RWPE2 (cell line): ENCODE measurements around the gene KCNJ1.
A peak's percentile ranks its signal among the peaks of the same experiment; 100 is the strongest.

ENCODE experiments used
- ATAC-seq: fragments of 200-7000 bp; cut with Tn5 transposase; 3 replicates; pipeline ENCODE4 v1.9.1; 2021; ENCODE audit warnings: low read depth
- DNase-seq: peaks from one replicate; pipeline ENCODE4 v3.0.0-alpha.2; 2020; ENCODE audit warnings: low spot score
- H3K27ac ChIP-seq: fragments of 450-650 bp; 2 replicates; pipeline ENCODE4 v1.5.1; 2017; ENCODE audit warnings: mild to moderate bottlenecking; ENCODE audit not compliant: poor library complexity, severe bottlenecking
- H3K27me3 ChIP-seq: fragments of 250-450 bp; sonication (Bioruptor Pico); 2 replicates; pipeline ENCODE4 v1.5.1; 2021; ENCODE audit warnings: mild to moderate bottlenecking, moderate library complexity; ENCODE audit not compliant: insufficient read depth, poor library complexity, severe bottlenecking
- H3K36me3 ChIP-seq: fragments of 250-450 bp; sonication (Bioruptor Pico); 2 replicates; pipeline ENCODE4 v1.5.1; 2020; ENCODE audit warnings: low read depth, mild to moderate bottlenecking, moderate library complexity
- H3K4me1 ChIP-seq: fragments of 250-450 bp; sonication (Bioruptor Pico); 2 replicates; pipeline ENCODE4 v1.5.1; 2021; ENCODE audit warnings: mild to moderate bottlenecking, moderate library complexity; ENCODE audit not compliant: insufficient read depth, poor library complexity, severe bottlenecking
- H3K4me3 ChIP-seq: fragments of 250-450 bp; sonication (Bioruptor Pico); 2 replicates; pipeline ENCODE4 v1.5.1; 2021; ENCODE audit warnings: mild to moderate bottlenecking, moderate library complexity; ENCODE audit not compliant: severe bottlenecking
- H3K9me3 ChIP-seq: fragments of 250-450 bp; sonication (Bioruptor Pico); 2 replicates; pipeline ENCODE4 v1.5.1; 2021; ENCODE audit warnings: mild to moderate bottlenecking, moderate library complexity; ENCODE audit not compliant: severe bottlenecking
- TF ChIP-seq, protein P1 (sequence below): fragments of 450-650 bp; IDR thresholded peaks from one replicate; pipeline ENCODE4 v1.5.1; 2017; ENCODE audit warnings: mild to moderate bottlenecking, moderate library complexity; ENCODE audit not compliant: poor library complexity, severe bottlenecking

The KCNJ1 gene

DNA sequence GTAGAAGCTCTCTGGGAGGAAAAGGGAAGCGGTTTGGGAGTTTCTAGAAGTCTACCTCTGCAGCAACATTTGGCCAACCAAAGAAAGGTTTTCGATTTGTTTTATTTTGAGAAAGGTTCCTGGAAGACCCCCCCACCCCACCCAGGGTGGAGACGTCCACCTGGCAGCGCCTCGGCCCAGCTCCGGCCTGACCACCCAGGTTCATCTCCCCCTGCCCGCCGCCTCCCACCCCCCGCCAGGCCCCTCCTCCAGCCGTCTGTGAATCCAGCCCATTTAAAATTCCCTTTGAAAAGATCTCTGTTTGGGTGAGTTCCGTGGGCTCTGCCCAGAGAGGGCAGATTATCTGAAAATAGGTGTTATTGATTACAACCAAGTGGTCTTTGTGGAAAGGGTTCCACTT lies 43.3 kb downstream of the KCNJ1 start:
- DNase-seq (no peak), ATAC-seq (no peak)
- Histone ChIP-seq H3K27ac (no peak overlapping the region), H3K27me3 (no peaks in the 10 kb centered on the region), H3K36me3 (no peaks in the 10 kb centered on the region), H3K4me3 (no peak overlapping the region), H3K9me3 (no peaks in the 10 kb centered on the region), H3K4me1 (no peaks in the 10 kb centered on the region)
- TF ChIP-seq, protein P1, sequence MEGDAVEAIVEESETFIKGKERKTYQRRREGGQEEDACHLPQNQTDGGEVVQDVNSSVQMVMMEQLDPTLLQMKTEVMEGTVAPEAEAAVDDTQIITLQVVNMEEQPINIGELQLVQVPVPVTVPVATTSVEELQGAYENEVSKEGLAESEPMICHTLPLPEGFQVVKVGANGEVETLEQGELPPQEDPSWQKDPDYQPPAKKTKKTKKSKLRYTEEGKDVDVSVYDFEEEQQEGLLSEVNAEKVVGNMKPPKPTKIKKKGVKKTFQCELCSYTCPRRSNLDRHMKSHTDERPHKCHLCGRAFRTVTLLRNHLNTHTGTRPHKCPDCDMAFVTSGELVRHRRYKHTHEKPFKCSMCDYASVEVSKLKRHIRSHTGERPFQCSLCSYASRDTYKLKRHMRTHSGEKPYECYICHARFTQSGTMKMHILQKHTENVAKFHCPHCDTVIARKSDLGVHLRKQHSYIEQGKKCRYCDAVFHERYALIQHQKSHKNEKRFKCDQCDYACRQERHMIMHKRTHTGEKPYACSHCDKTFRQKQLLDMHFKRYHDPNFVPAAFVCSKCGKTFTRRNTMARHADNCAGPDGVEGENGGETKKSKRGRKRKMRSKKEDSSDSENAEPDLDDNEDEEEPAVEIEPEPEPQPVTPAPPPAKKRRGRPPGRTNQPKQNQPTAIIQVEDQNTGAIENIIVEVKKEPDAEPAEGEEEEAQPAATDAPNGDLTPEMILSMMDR, result no peak

DNA sequence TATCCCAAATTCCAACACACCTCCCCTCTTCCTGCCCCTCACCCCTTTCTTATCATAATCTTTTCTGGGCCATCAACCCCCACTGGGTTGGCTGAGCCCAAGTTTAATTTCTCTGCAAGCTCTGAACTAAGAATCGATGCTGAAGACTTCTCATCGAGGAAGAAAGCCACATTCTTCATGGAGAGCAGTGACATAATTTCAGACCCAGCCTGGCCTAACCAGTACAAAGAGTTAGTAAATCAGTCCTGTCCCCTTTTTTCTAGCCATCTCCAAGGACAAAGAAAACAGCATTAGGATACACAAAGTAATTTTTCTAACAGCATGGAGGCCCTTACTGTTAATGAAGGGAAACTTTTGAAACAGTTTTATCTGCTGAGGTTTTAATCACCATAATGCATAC lies 45.0 kb downstream of the KCNJ1 start:
- Histone ChIP-seq H3K4me3 (no peak overlapping the region), H3K9me3 (no peaks in the 10 kb centered on the region), H3K27me3 (no peaks in the 10 kb centered on the region), H3K4me1 (no peaks in the 10 kb centered on the region), H3K27ac (no peak overlapping the region), H3K36me3 (no peaks in the 10 kb centered on the region)
- no peak for ATAC-seq
- no peak for DNase-seq
- TF ChIP-seq, protein P1, result no peak

DNA sequence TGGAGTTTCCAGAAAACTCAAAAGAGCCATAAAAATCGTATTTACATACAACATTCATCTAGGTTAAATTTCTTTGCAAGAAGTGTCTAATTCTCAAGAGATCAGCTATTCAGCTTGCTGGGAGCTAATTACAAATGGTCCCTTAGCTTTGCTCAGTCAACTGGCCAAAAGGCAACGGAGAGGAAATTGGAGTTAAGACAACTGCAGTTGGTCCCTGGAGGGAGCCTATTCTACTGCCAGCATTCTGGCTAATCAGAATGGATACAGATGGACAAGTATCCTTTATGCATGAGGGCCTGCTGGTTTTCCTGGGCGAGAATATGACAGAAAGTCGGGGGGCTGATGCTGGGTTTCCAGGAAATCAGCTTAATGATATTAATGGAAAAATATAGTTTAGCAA lies 45.5 kb downstream of the KCNJ1 start:
- Histone ChIP-seq H3K27me3 (no peaks in the 10 kb centered on the region), H3K4me1 (no peaks in the 10 kb centered on the region), H3K27ac (no peak overlapping the region), H3K4me3 (no peak overlapping the region), H3K9me3 (no peaks in the 10 kb centered on the region), H3K36me3 (no peaks in the 10 kb centered on the region)
- TF ChIP-seq, protein P1, result no peak
- DNase-seq (no peak), ATAC-seq (no peak)

DNA sequence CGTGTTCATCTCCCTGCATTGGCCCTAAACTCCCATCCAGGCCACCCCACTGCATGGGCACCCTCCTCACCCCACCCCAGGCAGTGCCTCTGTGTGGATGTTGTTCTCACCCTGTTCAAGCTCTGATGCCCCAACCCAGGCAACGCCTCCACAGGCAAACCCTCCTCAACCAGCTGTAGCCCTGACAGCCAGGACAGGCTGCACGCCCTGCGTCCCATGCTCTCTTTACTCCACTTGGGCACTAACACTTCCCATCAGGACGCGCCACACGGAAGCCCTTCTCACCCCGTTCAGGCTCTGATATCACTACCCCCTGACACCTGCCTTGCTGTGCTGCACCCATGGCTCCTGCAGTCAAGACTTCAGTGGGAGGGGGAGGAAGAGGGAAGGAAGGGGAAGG lies 47.9 kb downstream of the KCNJ1 start:
- Histone ChIP-seq H3K27ac (no peak overlapping the region), H3K36me3 (no peaks in the 10 kb centered on the region), H3K27me3 (no peaks in the 10 kb centered on the region), H3K9me3 (no peaks in the 10 kb centered on the region), H3K4me3 (no peak overlapping the region), H3K4me1 (no peaks in the 10 kb centered on the region)
- ATAC-seq (no peak), DNase-seq (no peak)
- TF ChIP-seq, protein P1, result no peak

DNA sequence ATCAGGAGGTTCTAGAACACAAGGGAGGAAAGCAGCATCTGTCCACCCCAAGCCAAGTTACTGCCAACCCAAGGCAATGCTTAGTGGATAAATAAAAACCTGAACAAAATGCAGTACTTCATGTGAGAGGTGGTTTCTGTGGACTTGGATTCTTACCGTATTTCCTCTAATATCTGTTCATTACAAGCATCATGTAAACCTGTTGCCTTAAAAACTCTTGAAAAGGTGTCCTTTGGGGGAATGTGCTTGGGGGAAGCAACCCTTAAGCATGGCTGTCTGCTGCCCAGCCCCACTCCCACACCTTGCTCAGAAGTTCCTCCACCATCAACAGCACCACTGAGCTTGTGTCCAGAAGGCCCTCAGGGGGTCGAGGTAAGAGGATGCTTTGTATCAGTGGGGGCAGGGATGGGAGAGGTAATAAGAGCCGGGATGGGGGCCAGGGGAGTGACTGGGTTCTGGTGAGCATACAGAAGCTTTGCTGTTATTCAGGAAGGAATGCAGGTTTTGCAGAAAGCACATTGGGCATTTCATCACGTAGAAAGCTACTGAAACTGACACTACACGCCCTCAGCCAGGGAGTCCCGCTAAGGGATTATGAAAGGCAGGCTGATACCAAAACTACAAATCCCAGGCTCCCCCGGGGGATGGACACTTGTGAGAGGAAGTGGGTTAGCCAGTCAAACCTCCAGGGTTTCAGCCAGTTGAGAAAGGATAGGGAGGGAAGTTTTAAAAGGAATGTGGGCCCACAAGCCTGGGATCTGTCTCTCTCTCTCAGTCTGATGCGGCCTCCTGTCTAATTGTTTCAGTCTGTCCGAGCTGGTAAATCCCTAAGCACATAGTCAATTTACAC lies 52.0 kb downstream of the KCNJ1 start:
- no peaks in the 10 kb centered on the region for H3K4me1 ChIP-seq
- DNase-seq, result no peak
- H3K36me3 ChIP-seq, result peaks cover 7% of the 10 kb centered on the region; the same call in 1 of the 2 replicates
- no peaks in the 10 kb centered on the region for H3K9me3 ChIP-seq
- TF ChIP-seq, protein P1, result no peak
- peak; percentile 52; the same call in 2 of the 3 replicates for ATAC-seq
- H3K27ac ChIP-seq, result no peak overlapping the region
- no peak overlapping the region for H3K4me3 ChIP-seq
- H3K27me3 ChIP-seq, result no peaks in the 10 kb centered on the region
